H1 (cell line): Measurements from ENCODE around the gene A3GALT2.

Source experiments
- CHD1 ChIP-seq: IDR thresholded peaks from 2 replicates; pipeline ENCODE4 v1.6.1; 2012; ENCODE audit warnings: low read depth, low read length, improper control_type of control experiment
- USF2 ChIP-seq: IDR thresholded peaks from 2 replicates; pipeline ENCODE4 v1.6.1; 2011; ENCODE audit warnings: low read length, improper control_type of control experiment

GRCh38 chr1:33346533-33346926 is 25.6 kb upstream of the A3GALT2 start:
- no peak for TF ChIP-seq CHD1
- no peak for TF ChIP-seq USF2
